Measurements from ENCODE around the gene PPP1R13B.

Gene PPP1R13B

GRCh38 chr14:103738701-103739451 is 108.5 kb downstream of the PPP1R13B start:
- H3K36me3 Mint-ChIP-seq (ENCODE audit: low read depth), result peaks cover 15% of the 10 kb centered on the region
- no peak overlapping the region for H3K27ac Mint-ChIP-seq
- H3K9me3 Mint-ChIP-seq, result no peaks in the 10 kb centered on the region
- no peak overlapping the region for H3K4me3 Mint-ChIP-seq
- intact Hi-C loops (cut with micrococcal nuclease), result no loop called here
- peaks cover 10% of the 10 kb centered on the region for H3K4me1 Mint-ChIP-seq (ENCODE audit: low read depth)
- no peaks in the 10 kb centered on the region for H3K27me3 Mint-ChIP-seq

- intact Hi-C loops (cut with micrococcal nuclease), result no loop called here
- Mint-ChIP-seq H3K36me3 (ENCODE audit: low read depth) (peaks cover 22% of the 10 kb centered on the region), H3K27ac (no peak overlapping the region), H3K9me3 (no peaks in the 10 kb centered on the region), H3K4me1 (ENCODE audit: low read depth) (peaks cover 10% of the 10 kb centered on the region), H3K27me3 (no peaks in the 10 kb centered on the region), H3K4me3 (no peak overlapping the region)
Observed at GRCh38 chr14:103738166-103738565, 109.2 kb downstream of the PPP1R13B start.

- intact Hi-C loops (cut with micrococcal nuclease), result no loop called here
- Mint-ChIP-seq H3K4me1 (ENCODE audit: low read depth) (peaks cover 10% of the 10 kb centered on the region), H3K36me3 (ENCODE audit: low read depth) (peaks cover 28% of the 10 kb centered on the region), H3K9me3 (no peaks in the 10 kb centered on the region), H3K4me3 (no peak overlapping the region), H3K27ac (no peak overlapping the region), H3K27me3 (no peaks in the 10 kb centered on the region)
Observed at GRCh38 chr14:103737432-103738045, 109.8 kb downstream of the PPP1R13B start.

GRCh38 chr14:103736546-103737431 is 110.6 kb downstream of the PPP1R13B start:
- H3K27ac Mint-ChIP-seq, result no peak overlapping the region
- H3K4me1 Mint-ChIP-seq (ENCODE audit: low read depth), result peaks cover 9% of the 10 kb centered on the region
- H3K4me3 Mint-ChIP-seq, result no peak overlapping the region
- intact Hi-C loops (cut with micrococcal nuclease), result no loop called here
- H3K36me3 Mint-ChIP-seq (ENCODE audit: low read depth), result peaks cover 35% of the 10 kb centered on the region
- no peaks in the 10 kb centered on the region for H3K9me3 Mint-ChIP-seq
- no peaks in the 10 kb centered on the region for H3K27me3 Mint-ChIP-seq

- Mint-ChIP-seq H3K27ac (no peak overlapping the region), H3K9me3 (no peaks in the 10 kb centered on the region)
- intact Hi-C loops (cut with micrococcal nuclease), result no loop called here
Observed at GRCh38 chr14:103735815-103736545, 111.4 kb downstream of the PPP1R13B start.

GRCh38 chr14:103735439-103735814 is 111.9 kb downstream of the PPP1R13B start:
- Mint-ChIP-seq H3K9me3 (no peaks in the 10 kb centered on the region), H3K4me1 (ENCODE audit: low read depth) (no peaks in the 10 kb centered on the region), H3K36me3 (ENCODE audit: low read depth) (peaks cover 47% of the 10 kb centered on the region), H3K4me3 (no peak overlapping the region), H3K27me3 (no peaks in the 10 kb centered on the region), H3K27ac (no peak overlapping the region)
- intact Hi-C loops (cut with micrococcal nuclease), result no loop called here

More at GRCh38 chr14:103735815-103736545, 111.4 kb downstream of the PPP1R13B start:
- H3K4me1 Mint-ChIP-seq (ENCODE audit: low read depth), result peaks cover 1% of the 10 kb centered on the region
- H3K36me3 Mint-ChIP-seq (ENCODE audit: low read depth), result peaks cover 42% of the 10 kb centered on the region
- H3K27me3 Mint-ChIP-seq, result no peaks in the 10 kb centered on the region
- no peak overlapping the region for H3K4me3 Mint-ChIP-seq

- Mint-ChIP-seq H3K9me3 (no peaks in the 10 kb centered on the region), H3K27ac (no peak overlapping the region), H3K36me3 (ENCODE audit: low read depth) (peaks cover 51% of the 10 kb centered on the region)
Observed at GRCh38 chr14:103735022-103735421, 112.4 kb downstream of the PPP1R13B start.

GRCh38 chr14:103734081-103734888 is 113.1 kb downstream of the PPP1R13B start:
- intact Hi-C loops (cut with micrococcal nuclease), result no loop called here
- no peaks in the 10 kb centered on the region for H3K4me1 Mint-ChIP-seq (ENCODE audit: low read depth)
- no peaks in the 10 kb centered on the region for H3K27me3 Mint-ChIP-seq
- H3K27ac Mint-ChIP-seq, result no peak overlapping the region
- H3K9me3 Mint-ChIP-seq, result no peaks in the 10 kb centered on the region
- peaks cover 59% of the 10 kb centered on the region for H3K36me3 Mint-ChIP-seq (ENCODE audit: low read depth)
- H3K4me3 Mint-ChIP-seq, result no peak overlapping the region

More at GRCh38 chr14:103735022-103735421, 112.4 kb downstream of the PPP1R13B start:
- H3K4me1 Mint-ChIP-seq (ENCODE audit: low read depth), result no peaks in the 10 kb centered on the region
- no peak overlapping the region for H3K4me3 Mint-ChIP-seq
- intact Hi-C loops (cut with micrococcal nuclease), result no loop called here
- no peaks in the 10 kb centered on the region for H3K27me3 Mint-ChIP-seq

- H3K27me3 Mint-ChIP-seq, result no peaks in the 10 kb centered on the region
- H3K36me3 Mint-ChIP-seq (ENCODE audit: low read depth), result peaks cover 65% of the 10 kb centered on the region
- H3K4me3 Mint-ChIP-seq, result no peak overlapping the region
- no peaks in the 10 kb centered on the region for H3K4me1 Mint-ChIP-seq (ENCODE audit: low read depth)
- H3K27ac Mint-ChIP-seq, result no peak overlapping the region
- intact Hi-C loops (cut with micrococcal nuclease), result no loop called here
- H3K9me3 Mint-ChIP-seq, result no peaks in the 10 kb centered on the region
Observed at GRCh38 chr14:103733651-103734050, 113.7 kb downstream of the PPP1R13B start.

- intact Hi-C loops (cut with micrococcal nuclease), result no loop called here
- Mint-ChIP-seq H3K27ac (no peak overlapping the region), H3K4me1 (ENCODE audit: low read depth) (no peaks in the 10 kb centered on the region), H3K27me3 (no peaks in the 10 kb centered on the region), H3K4me3 (no peak overlapping the region), H3K36me3 (ENCODE audit: low read depth) (peaks cover 71% of the 10 kb centered on the region), H3K9me3 (no peaks in the 10 kb centered on the region)
Observed at GRCh38 chr14:103732868-103733620, 114.3 kb downstream of the PPP1R13B start.

- no peaks in the 10 kb centered on the region for H3K9me3 Mint-ChIP-seq
- H3K4me1 Mint-ChIP-seq (ENCODE audit: low read depth), result no peaks in the 10 kb centered on the region
- intact Hi-C loops (cut with micrococcal nuclease), result no loop called here
- peaks cover 80% of the 10 kb centered on the region for H3K36me3 Mint-ChIP-seq (ENCODE audit: low read depth)
- H3K27ac Mint-ChIP-seq, result no peak overlapping the region
- H3K4me3 Mint-ChIP-seq, result no peak overlapping the region
- H3K27me3 Mint-ChIP-seq, result no peaks in the 10 kb centered on the region
Observed at GRCh38 chr14:103731916-103732867, 115.2 kb downstream of the PPP1R13B start.

GRCh38 chr14:103731481-103731880 is 115.9 kb downstream of the PPP1R13B start:
- Mint-ChIP-seq H3K36me3 (ENCODE audit: low read depth) (peaks cover 86% of the 10 kb centered on the region), H3K4me3 (no peak overlapping the region), H3K4me1 (ENCODE audit: low read depth) (no peaks in the 10 kb centered on the region), H3K27me3 (no peaks in the 10 kb centered on the region), H3K27ac (no peak overlapping the region), H3K9me3 (no peaks in the 10 kb centered on the region)
- intact Hi-C loops (cut with micrococcal nuclease), result no loop called here
